HG03520 (cell line): ENCODE data around the gene NCAPG2.

Source experiments
- ATAC-seq: cut with Tn5 transposase; IDR thresholded peaks from one replicate; pipeline ENCODE4 v1.9.1; 2021; ENCODE audit warnings: mild to moderate bottlenecking, moderate library complexity; ENCODE audit not compliant: unreplicated experiment

The NCAPG2 gene

GRCh38 chr7:158733775-158734494 lies 29.3 kb upstream of the NCAPG2 start:
- no peak for ATAC-seq

GRCh38 chr7:158733220-158733519 lies 28.6 kb upstream of the NCAPG2 start:
- no peak for ATAC-seq

GRCh38 chr7:158732494-158733219 lies 28.1 kb upstream of the NCAPG2 start:
- ATAC-seq, result no peak

GRCh38 chr7:158731761-158732160 lies 27.2 kb upstream of the NCAPG2 start:
- no peak for ATAC-seq

- no peak for ATAC-seq
These were observed 26.1 kb upstream of the NCAPG2 start for GRCh38 chr7:158730383-158731346.

GRCh38 chr7:158729646-158730382 lies 25.2 kb upstream of the NCAPG2 start:
- no peak for ATAC-seq

- ATAC-seq, result no peak
These were observed 24.5 kb upstream of the NCAPG2 start for GRCh38 chr7:158728911-158729645.

- ATAC-seq, result no peak
These were observed 23.1 kb upstream of the NCAPG2 start for GRCh38 chr7:158727690-158728089.

GRCh38 chr7:158726277-158726807 lies 21.7 kb upstream of the NCAPG2 start:
- no peak for ATAC-seq

GRCh38 chr7:158725506-158725800 lies 20.8 kb upstream of the NCAPG2 start:
- no peak for ATAC-seq

GRCh38 chr7:158724658-158725505 lies 20.3 kb upstream of the NCAPG2 start:
- no peak for ATAC-seq

GRCh38 chr7:158723714-158724385 lies 19.2 kb upstream of the NCAPG2 start:
- ATAC-seq, result no peak

- no peak for ATAC-seq
These were observed 18.7 kb upstream of the NCAPG2 start for GRCh38 chr7:158723266-158723665.

- no peak for ATAC-seq
These were observed 18.1 kb upstream of the NCAPG2 start for GRCh38 chr7:158722574-158723237.

GRCh38 chr7:158720112-158720511 lies 15.5 kb upstream of the NCAPG2 start:
- no peak for ATAC-seq

- no peak for ATAC-seq
These were observed 12.2 kb upstream of the NCAPG2 start for GRCh38 chr7:158716802-158717201.

GRCh38 chr7:158710651-158711102 lies 6.1 kb upstream of the NCAPG2 start:
- peak; percentile 52 for ATAC-seq

GRCh38 chr7:158707610-158708009 lies 3.0 kb upstream of the NCAPG2 start:
- no peak for ATAC-seq
